K562 (cell line): Measurements from ENCODE around the gene PGAP3. TPM values are rescaled to one million over a fixed set of nuclear protein-coding genes. Genes with fewer than 3 reads are reported as not detected.
A peak's percentile ranks its signal among the peaks of the same experiment; 100 is the strongest.

Experiments
- C11orf30 ChIP-seq: fragments of 450-650 bp; IDR thresholded peaks from 2 replicates; pipeline ENCODE4 v1.6.1; 2016; ENCODE audit warnings: low read depth, mild to moderate bottlenecking
- E2F4 ChIP-seq: sonication (generic); formaldehyde crosslinking; IDR thresholded peaks from 2 replicates; pipeline ENCODE4 v1.8.0; 2022; ENCODE audit warnings: mild to moderate bottlenecking, low read depth, missing genetic modification reagents
- ETV6 ChIP-seq, 3 experiments: fragments of 150-350 bp in 1 of 3; sonication (generic) in 1 of 3; formaldehyde crosslinking in 1 of 3; IDR thresholded peaks; 2 replicates each; pipeline versions ENCODE4 v1.6.1 to v1.8.0; 2014 to 2022; ENCODE audit warnings: borderline replicate concordance in 2 of 3, low read depth in 2 of 3, antibody characterized with exemption in 1 of 3, low read length in 1 of 3, mild to moderate bottlenecking in 1 of 3, missing genetic modification reagents in 1 of 3
- FOXP1 ChIP-seq: sonication (generic); formaldehyde crosslinking; IDR thresholded peaks from 2 replicates; pipeline ENCODE4 v1.8.0; 2022; ENCODE audit warnings: mild to moderate bottlenecking, missing genetic modification reagents
- RERE ChIP-seq: sonication (generic); formaldehyde crosslinking; IDR thresholded peaks from 2 replicates; pipeline ENCODE4 v1.8.0; 2023; ENCODE audit warnings: missing genetic modification reagents, mild to moderate bottlenecking, borderline replicate concordance
- polyA plus RNA-seq, 8 experiments: library from polyadenylated mRNA; depleted of rRNA in 4 of 8; stranded (reverse) in 5 of 8; unstranded in 3 of 8; fragments of >200 nt; fragmentation: Nextera tagmentation in 2 of 8; fragmentation: Illumina TruSeq in 1 of 8; extraction: Ambion mirVana in 2 of 8; extraction: Trizol in 1 of 8; gene quantifications; 2 replicates each; pipeline versions ENCODE4 v1.2.1 to v1.2.3, GENCODE V29; 2011 to 2014; ENCODE audit warnings: inconsistent platforms in 1 of 8, missing spikeins in 1 of 8
- total RNA-seq, 7 experiments: library from RNA; depleted of rRNA in 6 of 7; stranded (reverse); fragments of >200 nt in 6 of 7; fragmentation: Illumina TruSeq in 2 of 7; extraction: Trizol in 2 of 7; gene quantifications; 2 replicates each; pipeline versions ENCODE4 v1.2.1 to v1.2.3, GENCODE V29; 2011 to 2021; ENCODE audit warnings: low replicate concordance in 1 of 7
- TF ChIP-seq, protein P1 (sequence below): fragments of 200-600 bp; sonication (generic); IDR thresholded peaks from one replicate; pipeline ENCODE4 v1.6.1; 2012; ENCODE audit warnings: mild to moderate bottlenecking, low read depth, low read length, inconsistent platforms

PGAP3 gene
- total and polyA plus RNA-seq, 9 of the 15 experiments (the other 6 are each of a cell fraction or from before 2014, with no cell fraction given): 0.38 to 9.4 (median 4.5) TPM

DNA sequence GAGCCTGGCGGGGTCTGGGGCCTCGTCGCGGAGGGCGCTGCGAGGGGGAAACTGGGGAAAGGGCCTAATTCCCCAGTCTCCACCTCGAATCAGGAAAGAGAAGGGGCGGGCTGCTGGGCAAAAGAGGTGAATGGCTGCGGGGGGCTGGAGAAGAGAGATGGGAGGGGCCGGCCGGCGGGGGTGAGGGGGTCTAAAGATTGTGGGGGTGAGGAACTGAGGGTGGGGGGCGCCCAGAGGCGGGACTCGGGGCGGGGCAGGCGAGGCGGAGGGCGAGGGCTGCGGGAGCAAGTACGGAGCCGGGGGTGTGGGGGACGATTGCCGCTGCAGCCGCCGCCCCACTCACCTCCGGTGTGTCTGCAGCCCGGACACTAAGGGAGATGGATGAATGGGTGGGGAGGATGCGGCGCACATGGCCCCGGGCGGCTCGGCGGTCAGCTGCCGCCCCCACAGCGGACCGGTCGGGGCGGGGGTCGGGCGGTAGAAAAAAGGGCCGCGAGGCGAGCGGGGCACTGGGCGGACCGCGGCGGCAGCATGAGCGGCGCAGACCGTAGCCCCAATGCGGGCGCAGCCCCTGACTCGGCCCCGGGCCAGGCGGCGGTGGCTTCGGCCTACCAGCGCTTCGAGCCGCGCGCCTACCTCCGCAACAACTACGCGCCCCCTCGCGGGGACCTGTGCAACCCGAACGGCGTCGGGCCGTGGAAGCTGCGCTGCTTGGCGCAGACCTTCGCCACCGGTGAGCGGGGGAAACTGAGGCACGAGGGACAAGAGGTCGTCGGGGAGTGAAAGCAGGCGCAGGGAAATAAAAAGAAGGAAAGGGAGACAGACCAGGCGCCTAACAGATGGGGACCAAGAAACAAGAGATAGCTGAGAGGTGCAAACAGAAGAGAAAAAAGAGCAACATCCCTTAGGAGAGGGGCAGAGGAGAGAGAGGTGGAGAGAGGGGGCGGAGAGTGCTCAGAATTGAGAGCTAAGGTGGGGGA, 19.6 kb downstream of the PGAP3 start, which contains the start of gene PNMT (continued):
- TF ChIP-seq, protein P1, sequence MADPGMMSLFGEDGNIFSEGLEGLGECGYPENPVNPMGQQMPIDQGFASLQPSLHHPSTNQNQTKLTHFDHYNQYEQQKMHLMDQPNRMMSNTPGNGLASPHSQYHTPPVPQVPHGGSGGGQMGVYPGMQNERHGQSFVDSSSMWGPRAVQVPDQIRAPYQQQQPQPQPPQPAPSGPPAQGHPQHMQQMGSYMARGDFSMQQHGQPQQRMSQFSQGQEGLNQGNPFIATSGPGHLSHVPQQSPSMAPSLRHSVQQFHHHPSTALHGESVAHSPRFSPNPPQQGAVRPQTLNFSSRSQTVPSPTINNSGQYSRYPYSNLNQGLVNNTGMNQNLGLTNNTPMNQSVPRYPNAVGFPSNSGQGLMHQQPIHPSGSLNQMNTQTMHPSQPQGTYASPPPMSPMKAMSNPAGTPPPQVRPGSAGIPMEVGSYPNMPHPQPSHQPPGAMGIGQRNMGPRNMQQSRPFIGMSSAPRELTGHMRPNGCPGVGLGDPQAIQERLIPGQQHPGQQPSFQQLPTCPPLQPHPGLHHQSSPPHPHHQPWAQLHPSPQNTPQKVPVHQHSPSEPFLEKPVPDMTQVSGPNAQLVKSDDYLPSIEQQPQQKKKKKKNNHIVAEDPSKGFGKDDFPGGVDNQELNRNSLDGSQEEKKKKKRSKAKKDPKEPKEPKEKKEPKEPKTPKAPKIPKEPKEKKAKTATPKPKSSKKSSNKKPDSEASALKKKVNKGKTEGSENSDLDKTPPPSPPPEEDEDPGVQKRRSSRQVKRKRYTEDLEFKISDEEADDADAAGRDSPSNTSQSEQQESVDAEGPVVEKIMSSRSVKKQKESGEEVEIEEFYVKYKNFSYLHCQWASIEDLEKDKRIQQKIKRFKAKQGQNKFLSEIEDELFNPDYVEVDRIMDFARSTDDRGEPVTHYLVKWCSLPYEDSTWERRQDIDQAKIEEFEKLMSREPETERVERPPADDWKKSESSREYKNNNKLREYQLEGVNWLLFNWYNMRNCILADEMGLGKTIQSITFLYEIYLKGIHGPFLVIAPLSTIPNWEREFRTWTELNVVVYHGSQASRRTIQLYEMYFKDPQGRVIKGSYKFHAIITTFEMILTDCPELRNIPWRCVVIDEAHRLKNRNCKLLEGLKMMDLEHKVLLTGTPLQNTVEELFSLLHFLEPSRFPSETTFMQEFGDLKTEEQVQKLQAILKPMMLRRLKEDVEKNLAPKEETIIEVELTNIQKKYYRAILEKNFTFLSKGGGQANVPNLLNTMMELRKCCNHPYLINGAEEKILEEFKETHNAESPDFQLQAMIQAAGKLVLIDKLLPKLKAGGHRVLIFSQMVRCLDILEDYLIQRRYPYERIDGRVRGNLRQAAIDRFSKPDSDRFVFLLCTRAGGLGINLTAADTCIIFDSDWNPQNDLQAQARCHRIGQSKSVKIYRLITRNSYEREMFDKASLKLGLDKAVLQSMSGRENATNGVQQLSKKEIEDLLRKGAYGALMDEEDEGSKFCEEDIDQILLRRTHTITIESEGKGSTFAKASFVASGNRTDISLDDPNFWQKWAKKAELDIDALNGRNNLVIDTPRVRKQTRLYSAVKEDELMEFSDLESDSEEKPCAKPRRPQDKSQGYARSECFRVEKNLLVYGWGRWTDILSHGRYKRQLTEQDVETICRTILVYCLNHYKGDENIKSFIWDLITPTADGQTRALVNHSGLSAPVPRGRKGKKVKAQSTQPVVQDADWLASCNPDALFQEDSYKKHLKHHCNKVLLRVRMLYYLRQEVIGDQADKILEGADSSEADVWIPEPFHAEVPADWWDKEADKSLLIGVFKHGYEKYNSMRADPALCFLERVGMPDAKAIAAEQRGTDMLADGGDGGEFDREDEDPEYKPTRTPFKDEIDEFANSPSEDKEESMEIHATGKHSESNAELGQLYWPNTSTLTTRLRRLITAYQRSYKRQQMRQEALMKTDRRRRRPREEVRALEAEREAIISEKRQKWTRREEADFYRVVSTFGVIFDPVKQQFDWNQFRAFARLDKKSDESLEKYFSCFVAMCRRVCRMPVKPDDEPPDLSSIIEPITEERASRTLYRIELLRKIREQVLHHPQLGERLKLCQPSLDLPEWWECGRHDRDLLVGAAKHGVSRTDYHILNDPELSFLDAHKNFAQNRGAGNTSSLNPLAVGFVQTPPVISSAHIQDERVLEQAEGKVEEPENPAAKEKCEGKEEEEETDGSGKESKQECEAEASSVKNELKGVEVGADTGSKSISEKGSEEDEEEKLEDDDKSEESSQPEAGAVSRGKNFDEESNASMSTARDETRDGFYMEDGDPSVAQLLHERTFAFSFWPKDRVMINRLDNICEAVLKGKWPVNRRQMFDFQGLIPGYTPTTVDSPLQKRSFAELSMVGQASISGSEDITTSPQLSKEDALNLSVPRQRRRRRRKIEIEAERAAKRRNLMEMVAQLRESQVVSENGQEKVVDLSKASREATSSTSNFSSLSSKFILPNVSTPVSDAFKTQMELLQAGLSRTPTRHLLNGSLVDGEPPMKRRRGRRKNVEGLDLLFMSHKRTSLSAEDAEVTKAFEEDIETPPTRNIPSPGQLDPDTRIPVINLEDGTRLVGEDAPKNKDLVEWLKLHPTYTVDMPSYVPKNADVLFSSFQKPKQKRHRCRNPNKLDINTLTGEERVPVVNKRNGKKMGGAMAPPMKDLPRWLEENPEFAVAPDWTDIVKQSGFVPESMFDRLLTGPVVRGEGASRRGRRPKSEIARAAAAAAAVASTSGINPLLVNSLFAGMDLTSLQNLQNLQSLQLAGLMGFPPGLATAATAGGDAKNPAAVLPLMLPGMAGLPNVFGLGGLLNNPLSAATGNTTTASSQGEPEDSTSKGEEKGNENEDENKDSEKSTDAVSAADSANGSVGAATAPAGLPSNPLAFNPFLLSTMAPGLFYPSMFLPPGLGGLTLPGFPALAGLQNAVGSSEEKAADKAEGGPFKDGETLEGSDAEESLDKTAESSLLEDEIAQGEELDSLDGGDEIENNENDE: no peak
- no peak for TF ChIP-seq RERE
- TF ChIP-seq FOXP1 (CRISPR knock-in tag): peak; percentile 42; the same call in 1 of the 2 replicates
- no peak for TF ChIP-seq ETV6 (IDR thresholded peaks at IDR 0.05; ENCODE audit: borderline replicate concordance in 1 of 2, low read depth in 2 of 2, low read length in 1 of 2)
- no peak for TF ChIP-seq ETV6 (CRISPR knock-in tag; IDR thresholded peaks at IDR 0.05; ENCODE audit: borderline replicate concordance)
- TF ChIP-seq C11orf30: no peak
- no peak for TF ChIP-seq E2F4 (CRISPR knock-in tag)
